ENCODE measurements around the gene TRANK1. TPM values are rescaled to one million over a fixed set of nuclear protein-coding genes. Genes with fewer than 3 reads are reported as not detected.
"Not testable (repeated sequence)": the region's sequence is repeated elsewhere in the genome, so short reads cannot be mapped to it uniquely, and the experiment has no call there.

Gene TRANK1
- total RNA-seq, 1 donor from 2014 or later = 21.6 TPM

DNA sequence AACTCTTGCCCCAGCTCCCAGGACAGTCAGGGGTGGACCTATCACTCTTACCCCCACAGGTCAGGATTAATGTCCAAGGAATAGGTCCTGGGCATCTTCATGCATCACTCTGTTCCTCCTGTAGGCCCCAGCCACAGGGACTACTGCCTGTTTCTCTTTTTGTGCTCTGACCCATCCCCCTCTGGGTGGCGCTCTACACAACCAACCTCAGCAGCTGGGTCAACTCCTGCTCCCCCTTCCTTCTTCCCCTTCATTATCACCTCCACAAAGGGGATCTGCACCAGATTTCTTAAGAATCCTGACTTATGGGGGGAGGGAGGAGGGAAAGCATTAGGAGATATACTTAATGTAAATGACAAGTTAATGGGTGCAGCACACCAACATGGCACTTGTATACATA, 12.2 kb upstream of the TRANK1 start:
- no peak for DNase-seq (ENCODE audit: low spot score)
- Mint-ChIP-seq H3K4me1 (ENCODE audit: low read depth) (no peaks in the 10 kb centered on the region), H3K27me3 (ENCODE audit: low read depth) (peaks cover 2% of the 10 kb centered on the region), H3K9me3 (ENCODE audit: low read depth) (no peaks in the 10 kb centered on the region), H3K27ac (ENCODE audit: unreplicated experiment) (no peak overlapping the region), H3K36me3 (ENCODE audit: low read depth) (no peaks in the 10 kb centered on the region), H3K4me3 (ENCODE audit: unreplicated experiment) (no peak overlapping the region)
- TF ChIP-seq, protein P1, sequence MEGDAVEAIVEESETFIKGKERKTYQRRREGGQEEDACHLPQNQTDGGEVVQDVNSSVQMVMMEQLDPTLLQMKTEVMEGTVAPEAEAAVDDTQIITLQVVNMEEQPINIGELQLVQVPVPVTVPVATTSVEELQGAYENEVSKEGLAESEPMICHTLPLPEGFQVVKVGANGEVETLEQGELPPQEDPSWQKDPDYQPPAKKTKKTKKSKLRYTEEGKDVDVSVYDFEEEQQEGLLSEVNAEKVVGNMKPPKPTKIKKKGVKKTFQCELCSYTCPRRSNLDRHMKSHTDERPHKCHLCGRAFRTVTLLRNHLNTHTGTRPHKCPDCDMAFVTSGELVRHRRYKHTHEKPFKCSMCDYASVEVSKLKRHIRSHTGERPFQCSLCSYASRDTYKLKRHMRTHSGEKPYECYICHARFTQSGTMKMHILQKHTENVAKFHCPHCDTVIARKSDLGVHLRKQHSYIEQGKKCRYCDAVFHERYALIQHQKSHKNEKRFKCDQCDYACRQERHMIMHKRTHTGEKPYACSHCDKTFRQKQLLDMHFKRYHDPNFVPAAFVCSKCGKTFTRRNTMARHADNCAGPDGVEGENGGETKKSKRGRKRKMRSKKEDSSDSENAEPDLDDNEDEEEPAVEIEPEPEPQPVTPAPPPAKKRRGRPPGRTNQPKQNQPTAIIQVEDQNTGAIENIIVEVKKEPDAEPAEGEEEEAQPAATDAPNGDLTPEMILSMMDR (IDR thresholded peaks at IDR 0.05) = no peak

DNA sequence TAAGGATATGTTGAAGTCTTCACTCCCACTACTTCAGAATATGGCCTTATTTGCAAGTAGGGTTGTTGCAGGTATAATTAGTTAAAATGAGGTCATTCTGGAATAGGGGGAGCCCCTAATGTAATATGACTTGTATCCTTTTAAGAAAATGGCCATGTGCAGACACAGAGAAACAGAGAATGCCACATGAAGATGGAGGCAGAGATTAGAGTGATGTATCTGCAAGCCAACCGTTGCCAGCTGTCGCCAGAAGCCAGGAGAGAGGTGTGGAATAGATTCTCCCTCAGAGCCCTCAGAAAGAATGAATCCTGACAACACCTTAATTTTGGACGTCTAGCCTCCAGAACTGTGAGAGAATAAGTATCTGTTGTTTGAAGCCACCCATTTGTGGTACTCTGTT, 11.3 kb upstream of the TRANK1 start:
- Mint-ChIP-seq H3K4me1 (ENCODE audit: low read depth) (no peaks in the 10 kb centered on the region), H3K27me3 (ENCODE audit: low read depth) (peaks cover 2% of the 10 kb centered on the region), H3K27ac (ENCODE audit: unreplicated experiment) (no peak overlapping the region), H3K9me3 (ENCODE audit: low read depth) (no peaks in the 10 kb centered on the region), H3K4me3 (ENCODE audit: unreplicated experiment) (no peak overlapping the region), H3K36me3 (ENCODE audit: low read depth) (no peaks in the 10 kb centered on the region)
- DNase-seq (ENCODE audit: low spot score) = no peak
- TF ChIP-seq, protein P1 (IDR thresholded peaks at IDR 0.05) = no peak

DNA sequence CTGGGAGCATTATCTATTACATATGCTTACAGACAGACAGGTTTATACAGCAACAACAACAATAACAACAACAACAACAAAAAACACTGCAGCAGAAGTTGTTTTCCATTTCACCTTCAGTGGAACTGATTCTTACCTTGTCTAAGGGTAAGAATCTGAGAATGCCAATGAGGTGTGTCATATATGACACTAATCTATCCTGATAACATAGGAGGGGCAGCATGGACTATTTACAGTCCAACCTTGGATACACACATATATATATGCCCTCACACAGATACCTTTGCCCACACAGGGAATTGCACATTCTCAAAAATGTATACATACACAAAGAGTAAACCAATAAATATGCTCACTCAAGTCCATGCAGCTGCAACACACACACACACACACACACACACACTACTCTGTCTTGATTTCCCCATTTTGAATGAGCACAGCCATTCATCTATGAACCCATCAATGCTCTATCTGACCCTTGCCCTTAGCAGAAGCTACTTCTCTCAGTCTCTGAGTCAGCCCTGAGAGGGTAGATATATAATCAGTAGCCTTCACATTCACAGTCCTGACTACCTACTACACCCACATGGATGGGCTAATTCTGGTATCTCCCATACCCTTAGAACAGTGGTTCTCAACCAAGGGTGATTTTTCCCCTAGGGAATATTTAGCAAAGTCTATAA, 9.7 kb upstream of the TRANK1 start:
- TF ChIP-seq, protein P1 (IDR thresholded peaks at IDR 0.05) = no peak
- H3K36me3 Mint-ChIP-seq (ENCODE audit: low read depth) = no peaks in the 10 kb centered on the region
- H3K27ac Mint-ChIP-seq (ENCODE audit: unreplicated experiment) = no peak overlapping the region
- H3K9me3 Mint-ChIP-seq (ENCODE audit: low read depth) = no peaks in the 10 kb centered on the region
- no peak overlapping the region for H3K4me3 Mint-ChIP-seq (ENCODE audit: unreplicated experiment)
- H3K27me3 Mint-ChIP-seq (ENCODE audit: low read depth) = peaks cover 2% of the 10 kb centered on the region
- no peak for DNase-seq (ENCODE audit: low spot score)
- H3K4me1 Mint-ChIP-seq (ENCODE audit: low read depth) = no peaks in the 10 kb centered on the region

DNA sequence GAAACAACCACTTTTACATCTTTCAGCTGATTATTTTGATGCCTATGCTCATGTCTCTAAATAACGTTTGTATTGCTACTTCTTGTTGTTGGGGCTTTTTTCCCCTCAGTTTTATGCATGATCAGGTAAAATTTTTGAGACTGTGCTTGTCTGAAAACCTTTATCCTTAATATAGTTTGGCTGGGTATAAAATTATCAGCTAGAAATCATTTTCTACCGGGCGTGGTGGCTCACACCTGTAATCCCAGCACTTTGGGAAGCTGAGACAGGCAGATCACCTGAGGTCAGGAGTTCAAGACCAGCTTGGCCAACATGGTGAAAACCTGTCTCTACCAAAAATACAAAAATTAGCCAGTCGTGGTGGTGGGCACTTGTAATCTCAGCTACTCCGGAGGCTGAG, 3.0 kb upstream of the TRANK1 start:
- not testable (repeated sequence) for H3K27ac Mint-ChIP-seq (ENCODE audit: unreplicated experiment); H3K27me3 Mint-ChIP-seq (ENCODE audit: low read depth); DNase-seq (ENCODE audit: low spot score); H3K4me3 Mint-ChIP-seq (ENCODE audit: unreplicated experiment)
- Mint-ChIP-seq H3K4me1 (ENCODE audit: low read depth) (peaks cover 11% of the 10 kb centered on the region), H3K36me3 (ENCODE audit: low read depth) (peaks cover 10% of the 10 kb centered on the region), H3K9me3 (ENCODE audit: low read depth) (peaks cover 22% of the 10 kb centered on the region)

DNA sequence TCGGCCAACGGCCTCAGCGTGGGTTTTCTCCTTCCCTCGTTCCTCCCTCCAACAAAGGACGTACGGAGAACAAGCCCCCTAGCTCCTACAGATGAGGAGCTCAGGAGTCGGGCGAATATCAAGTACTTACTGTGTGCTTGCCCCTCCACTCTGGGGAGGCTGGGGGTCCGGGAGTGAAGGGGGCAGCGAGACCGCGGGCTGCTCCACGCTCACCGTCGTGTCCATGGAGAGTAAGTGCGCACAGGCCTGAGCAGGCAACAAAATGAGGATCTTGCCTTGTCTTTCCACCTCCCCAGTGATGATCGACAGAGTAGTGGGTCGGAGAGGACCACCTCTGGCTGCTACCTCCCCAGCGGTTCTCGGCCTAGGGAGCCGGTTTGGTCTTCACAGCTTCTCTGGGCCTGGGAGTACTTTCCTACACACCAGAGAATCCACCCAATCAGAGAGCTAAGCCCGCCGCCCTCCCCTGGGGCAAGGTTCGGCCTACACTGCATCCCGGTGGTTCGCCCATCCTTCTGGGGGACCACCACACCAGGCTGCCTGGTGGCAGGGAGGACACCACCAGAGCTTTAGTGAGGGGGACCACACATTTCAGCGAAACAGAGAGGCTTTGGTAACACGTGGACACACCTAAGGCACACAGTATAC, 603 bp upstream of the TRANK1 start:
- Mint-ChIP-seq H3K9me3 (ENCODE audit: low read depth) (peaks cover 22% of the 10 kb centered on the region), H3K4me1 (ENCODE audit: low read depth) (peaks cover 13% of the 10 kb centered on the region), H3K36me3 (ENCODE audit: low read depth) (peaks cover 10% of the 10 kb centered on the region), H3K27ac (ENCODE audit: unreplicated experiment) (no peak overlapping the region), H3K27me3 (ENCODE audit: low read depth) (no peaks in the 10 kb centered on the region), H3K4me3 (ENCODE audit: unreplicated experiment) (peak overlapping the region; percentile 84)
- TF ChIP-seq, protein P1 (IDR thresholded peaks at IDR 0.05) = no peak
- no peak for DNase-seq (ENCODE audit: low spot score)
